AG04450 (cell line): ENCODE results near the gene DOCK8. TPM values are rescaled to one million over a fixed set of nuclear protein-coding genes. Genes with fewer than 3 reads are reported as not detected.

Source experiments
- CTCF ChIA-PET: fragments of 300-600, 350-600 bp; formaldehyde crosslinking; extraction: SDS; loops from one replicate; lab custom pipeline; 2022; ENCODE audit warnings: antibody characterized with exemption, inconsistent platforms; lab: Charles Lee
- POLR2A ChIA-PET: fragments of 350-600 bp; formaldehyde crosslinking; extraction: SDS; loops from one replicate; lab custom pipeline; 2021; ENCODE audit warnings: antibody characterized with exemption, inconsistent platforms; lab: Yijun Ruan, JAX
- DNase-seq: peaks from one replicate; pipeline ENCODE4 v3.0.0-alpha.2; 2011; ENCODE audit warnings: low read depth, low spot score
- H3K27ac ChIP-seq: one replicate; pipeline ENCODE4 v1.5.1; 2012; ENCODE audit warnings: low read depth, low read length, control low read depth
- H3K27me3 ChIP-seq: one replicate; pipeline ENCODE4 v1.6.0; 2012; ENCODE audit warnings: low read length; ENCODE audit not compliant: control insufficient read depth, insufficient read depth
- H3K4me3 ChIP-seq: 2 replicates; pipeline ENCODE4 v1.5.1; 2011; ENCODE audit warnings: mild to moderate bottlenecking, low read depth, low read length, control low read depth
- H3K9me3 ChIP-seq: 2 replicates; pipeline ENCODE4 v1.5.1; 2012; ENCODE audit warnings: low read length; ENCODE audit not compliant: control insufficient read depth, insufficient read depth
- polyA plus RNA-seq: library from polyadenylated mRNA; depleted of rRNA; stranded (reverse); fragments of >200 nt; gene quantifications from 2 replicates; pipeline ENCODE4 v1.2.3, GENCODE V29; 2011; rRNA removed
- TF ChIP-seq, protein P1 (sequence below): IDR thresholded peaks from 2 replicates; pipeline ENCODE4 v1.5.1; 2011; ENCODE audit warnings: low read depth, low read length, control low read depth, inconsistent platforms

Gene DOCK8
- polyA plus RNA-seq, 1 experiment = not detected

DNA sequence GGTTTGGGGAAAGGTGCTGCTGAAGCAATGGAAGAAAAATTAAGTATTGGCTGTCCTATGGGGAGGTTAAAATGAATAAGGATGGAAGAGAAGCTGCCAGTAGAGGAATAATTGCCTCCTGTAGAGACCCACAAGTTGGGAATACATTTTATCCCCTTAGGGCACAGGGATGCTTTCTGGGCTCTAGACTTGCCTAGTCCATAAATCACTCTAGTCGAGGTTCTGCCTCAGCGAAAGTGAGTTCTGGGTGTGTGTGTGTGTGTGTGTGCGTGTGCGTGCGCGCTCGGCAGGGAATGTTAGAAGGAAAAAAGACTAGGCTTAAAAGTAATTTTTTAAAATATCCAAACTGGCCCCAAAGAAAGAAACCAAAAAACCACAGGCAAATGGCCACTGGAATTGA is 291.6 kb downstream of the DOCK8 start:
- no peak for DNase-seq
- peaks cover 4% of the 10 kb centered on the region; the same call in 1 of the 2 replicates for H3K9me3 ChIP-seq
- H3K27ac ChIP-seq = no peak overlapping the region
- TF ChIP-seq, protein P1, sequence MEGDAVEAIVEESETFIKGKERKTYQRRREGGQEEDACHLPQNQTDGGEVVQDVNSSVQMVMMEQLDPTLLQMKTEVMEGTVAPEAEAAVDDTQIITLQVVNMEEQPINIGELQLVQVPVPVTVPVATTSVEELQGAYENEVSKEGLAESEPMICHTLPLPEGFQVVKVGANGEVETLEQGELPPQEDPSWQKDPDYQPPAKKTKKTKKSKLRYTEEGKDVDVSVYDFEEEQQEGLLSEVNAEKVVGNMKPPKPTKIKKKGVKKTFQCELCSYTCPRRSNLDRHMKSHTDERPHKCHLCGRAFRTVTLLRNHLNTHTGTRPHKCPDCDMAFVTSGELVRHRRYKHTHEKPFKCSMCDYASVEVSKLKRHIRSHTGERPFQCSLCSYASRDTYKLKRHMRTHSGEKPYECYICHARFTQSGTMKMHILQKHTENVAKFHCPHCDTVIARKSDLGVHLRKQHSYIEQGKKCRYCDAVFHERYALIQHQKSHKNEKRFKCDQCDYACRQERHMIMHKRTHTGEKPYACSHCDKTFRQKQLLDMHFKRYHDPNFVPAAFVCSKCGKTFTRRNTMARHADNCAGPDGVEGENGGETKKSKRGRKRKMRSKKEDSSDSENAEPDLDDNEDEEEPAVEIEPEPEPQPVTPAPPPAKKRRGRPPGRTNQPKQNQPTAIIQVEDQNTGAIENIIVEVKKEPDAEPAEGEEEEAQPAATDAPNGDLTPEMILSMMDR = no peak
- ChIA-PET POLR2A (no interaction called here), CTCF (no interaction called here)
- H3K27me3 ChIP-seq = peaks cover 19% of the 10 kb centered on the region
- H3K4me3 ChIP-seq = no peak overlapping the region

DNA sequence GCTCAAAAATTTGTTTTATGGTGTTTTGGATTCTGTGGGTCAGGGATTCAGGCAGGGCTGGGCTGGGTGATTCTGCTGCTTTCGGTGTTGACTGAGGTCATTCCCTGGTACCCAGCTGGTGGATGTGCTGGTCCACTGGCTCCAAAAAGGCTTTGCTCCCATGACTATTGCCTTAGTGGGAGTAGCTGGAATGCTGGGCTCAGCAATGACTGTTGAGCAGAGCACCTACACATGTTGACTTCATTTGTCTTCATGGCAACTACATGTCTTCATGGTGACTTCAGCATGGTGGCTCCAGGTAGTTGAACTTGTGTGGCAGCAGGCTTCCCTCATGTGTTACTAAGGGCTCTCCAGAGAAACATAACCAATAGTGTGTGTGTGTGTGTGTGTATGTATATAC is 297.2 kb downstream of the DOCK8 start:
- ChIA-PET CTCF (no interaction called here), POLR2A (no interaction called here)
- no peaks in the 10 kb centered on the region for H3K9me3 ChIP-seq
- no peak overlapping the region for H3K27ac ChIP-seq
- TF ChIP-seq, protein P1 = no peak
- peaks cover 3% of the 10 kb centered on the region for H3K27me3 ChIP-seq
- H3K4me3 ChIP-seq = no peak overlapping the region
- DNase-seq = no peak

DNA sequence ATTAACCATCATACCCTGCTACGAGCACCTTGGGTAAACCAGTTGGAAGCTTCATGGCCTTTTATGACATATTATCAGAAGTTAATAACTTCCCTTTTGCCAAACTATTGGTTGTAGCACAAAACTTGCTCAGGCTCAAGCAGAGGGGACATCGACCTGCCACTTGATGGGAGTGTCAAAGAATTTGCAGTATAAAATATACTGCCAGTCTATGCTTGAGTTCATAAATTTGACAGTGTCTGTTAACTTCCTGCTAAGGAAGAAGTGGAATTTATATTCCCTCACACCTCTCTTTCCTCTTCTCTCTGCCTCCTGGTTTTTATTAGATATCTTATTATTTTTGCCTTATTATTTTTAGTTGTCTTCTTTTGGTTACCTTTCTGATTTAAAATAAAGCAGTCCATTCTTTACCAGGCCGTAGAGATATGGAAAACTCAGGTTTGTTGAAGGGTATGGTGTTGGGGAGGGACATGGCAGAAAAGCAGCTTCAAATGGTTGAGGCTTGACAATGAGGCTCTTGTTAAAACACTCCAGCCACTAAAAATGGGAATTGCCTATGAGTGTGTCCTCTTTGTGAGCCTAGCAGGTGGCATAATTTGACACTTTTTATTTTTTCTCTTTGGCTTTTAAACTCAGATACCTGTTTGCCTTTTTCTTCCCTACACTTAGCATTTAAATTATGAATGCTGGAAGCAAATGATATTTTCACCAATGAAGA is 298.0 kb downstream of the DOCK8 start:
- Histone ChIP-seq H3K27me3 (peaks cover 3% of the 10 kb centered on the region), H3K9me3 (no peaks in the 10 kb centered on the region), H3K27ac (no peak overlapping the region), H3K4me3 (no peak overlapping the region)
- no peak for DNase-seq
- TF ChIP-seq, protein P1 = no peak
- ChIA-PET CTCF (no interaction called here), POLR2A (no interaction called here)

Other genes starting within 250 kb of the DOCK8 start
- 7.2 and 9.7 TPM in 2 replicates for gene WASHC1, start 185.4 kb upstream of the DOCK8 start, polyA plus RNA-seq
- gene FOXD4, start 96.4 kb upstream of the DOCK8 start, polyA plus RNA-seq = not detected in 2 replicates
- 19.1 and 30.5 TPM in 2 replicates for gene ZNG1A, start 35.8 kb upstream of the DOCK8 start, polyA plus RNA-seq